Measurements from ENCODE around the gene ABHD4. TPM values are rescaled to one million over a fixed set of nuclear protein-coding genes. Genes with fewer than 3 reads are reported as not detected.

ABHD4 gene
- total and polyA plus RNA-seq, 2 of the 4 experiments (the other 2 are of a cell fraction) = 5.0 to 22.0 TPM

DNA sequence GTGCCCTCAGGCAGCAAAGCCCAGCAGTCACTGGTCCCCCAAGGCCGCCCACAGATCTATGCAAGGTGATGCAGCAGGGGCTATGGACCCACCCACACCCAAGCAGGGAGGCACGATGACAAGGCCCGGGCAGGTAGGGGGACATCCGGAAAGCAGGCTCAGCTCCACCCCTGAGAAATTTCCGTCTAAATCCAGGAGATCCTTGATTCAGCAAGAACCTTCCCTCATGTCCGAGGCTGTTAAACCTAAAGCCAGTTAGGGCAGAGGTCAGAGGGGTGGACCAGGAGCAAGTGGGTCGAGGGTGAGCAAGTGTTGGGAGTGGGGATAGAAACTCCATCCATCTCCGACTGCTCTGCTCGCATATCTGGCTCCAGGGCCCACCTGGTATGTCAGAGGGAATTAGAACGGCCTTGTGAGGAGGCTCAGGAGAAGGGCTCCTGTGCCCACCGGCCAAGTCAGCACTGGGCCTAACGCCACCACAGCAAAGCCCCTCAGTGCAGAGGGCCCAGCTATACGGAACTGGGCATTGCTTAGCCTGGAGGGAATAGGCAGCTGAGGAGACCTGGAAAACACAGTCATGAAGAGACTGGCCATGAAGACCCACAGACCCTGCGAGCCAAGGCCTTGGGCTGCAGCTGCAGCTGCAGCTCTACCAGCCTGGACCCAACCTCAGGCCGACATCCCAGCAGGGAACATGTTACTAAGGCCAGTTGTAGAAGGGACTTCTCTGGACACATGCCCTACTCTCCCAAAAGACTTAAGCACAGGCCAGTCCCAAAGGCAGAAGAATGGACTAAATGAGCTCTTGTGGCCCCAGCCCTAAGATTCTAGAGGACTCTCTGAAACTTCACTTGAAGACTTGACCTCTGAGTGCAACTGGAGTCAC lies 43.4 kb upstream of the ABHD4 start:
- no peaks in the 10 kb centered on the region for H3K27me3 ChIP-seq (ENCODE audit: control insufficient read depth, insufficient read depth, low read length)
- H3K14ac ChIP-seq (replicated peaks; ENCODE audit: low read depth, low read length) = no peak overlapping the region
- H2AK9ac ChIP-seq (replicated peaks; ENCODE audit: low read depth, low read length, poor library complexity) = peak overlapping the region; percentile 60
- H3K79me1 ChIP-seq (ENCODE audit: low read depth in 1 of 2, low read length in 2 of 2) = no peaks in the 10 kb centered on the region
- H3K9ac ChIP-seq (ENCODE audit: low read depth, low read length) = no peak overlapping the region
- no TSS peak for BruUV-seq (replicated peaks)
- H2BK120ac ChIP-seq (ENCODE audit: low read depth, low read length) = no peak overlapping the region
- no peak overlapping the region for H3K23ac ChIP-seq (ENCODE audit: low read depth, low read length)
- H2BK15ac ChIP-seq (ENCODE audit: low read depth, low read length) = no peak overlapping the region
- no peaks in the 10 kb centered on the region for H3K36me3 ChIP-seq (ENCODE audit: control insufficient read depth, insufficient read depth, low read length)
- no peak overlapping the region for H2AFZ ChIP-seq (replicated peaks; ENCODE audit: low read length, poor library complexity)
- H3K4ac ChIP-seq (ENCODE audit: low read depth, low read length) = peak overlapping the region; percentile 43
- no peak overlapping the region; the same call in 1 of the 2 replicates for H2AK5ac ChIP-seq (ENCODE audit: low read depth, low read length)
- H3K9me1 ChIP-seq (ENCODE audit: insufficient read depth, low read length) = peaks cover 21% of the 10 kb centered on the region
- H3K9me3 ChIP-seq (ENCODE audit: control insufficient read depth, insufficient read depth, low read length) = no peaks in the 10 kb centered on the region
- H4K20me1 ChIP-seq (ENCODE audit: insufficient read depth, low read length) = no peaks in the 10 kb centered on the region
- H3K18ac ChIP-seq (ENCODE audit: low read depth, low read length) = no peak overlapping the region
- no peak for ATAC-seq (ENCODE audit: low read depth)
- dilution Hi-C loops (cut with HindIII; ENCODE audit: low sequenced_read_pairs, unreplicated experiment) (no loop called here), intact Hi-C loops (cut with micrococcal nuclease) (loop anchor here (5.0 to 10.0 kb wide), 4 partner anchors 213 to 750 kb away; partner anchors contain the start of genes BCL2L2, MMP14, OXA1L and PPP1R3E), in situ Hi-C loops (cut with MboI; ENCODE audit: low sequenced_read_pairs) (loop anchor here (5.0 to 10.0 kb wide), 4 partner anchors 162 to 510 kb away; partner anchors contain the start of gene OXA1L)
- TF ChIP-seq FOS (IDR thresholded peaks at IDR 0.05; ENCODE audit: low read depth, low read length) (no peak), RFX5 (IDR thresholded peaks at IDR 0.05; ENCODE audit: low read depth, low read length) (no peak), BHLHE40 (IDR thresholded peaks at IDR 0.05; ENCODE audit: low read depth, low read length) (no peak), ELK1 (IDR thresholded peaks at IDR 0.05; ENCODE audit: borderline replicate concordance, low read depth, low read length) (no peak), MXI1 (IDR thresholded peaks at IDR 0.05; ENCODE audit: borderline replicate concordance, low read depth, low read length) (no peak), MAFK (IDR thresholded peaks at IDR 0.05; ENCODE audit: low read depth, low read length) (no peak)
- TF ChIP-seq, protein P1, sequence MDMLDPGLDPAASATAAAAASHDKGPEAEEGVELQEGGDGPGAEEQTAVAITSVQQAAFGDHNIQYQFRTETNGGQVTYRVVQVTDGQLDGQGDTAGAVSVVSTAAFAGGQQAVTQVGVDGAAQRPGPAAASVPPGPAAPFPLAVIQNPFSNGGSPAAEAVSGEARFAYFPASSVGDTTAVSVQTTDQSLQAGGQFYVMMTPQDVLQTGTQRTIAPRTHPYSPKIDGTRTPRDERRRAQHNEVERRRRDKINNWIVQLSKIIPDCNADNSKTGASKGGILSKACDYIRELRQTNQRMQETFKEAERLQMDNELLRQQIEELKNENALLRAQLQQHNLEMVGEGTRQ (IDR thresholded peaks at IDR 0.05; ENCODE audit: low read depth, low read length) = no peak
- TF ChIP-seq, protein P2, sequence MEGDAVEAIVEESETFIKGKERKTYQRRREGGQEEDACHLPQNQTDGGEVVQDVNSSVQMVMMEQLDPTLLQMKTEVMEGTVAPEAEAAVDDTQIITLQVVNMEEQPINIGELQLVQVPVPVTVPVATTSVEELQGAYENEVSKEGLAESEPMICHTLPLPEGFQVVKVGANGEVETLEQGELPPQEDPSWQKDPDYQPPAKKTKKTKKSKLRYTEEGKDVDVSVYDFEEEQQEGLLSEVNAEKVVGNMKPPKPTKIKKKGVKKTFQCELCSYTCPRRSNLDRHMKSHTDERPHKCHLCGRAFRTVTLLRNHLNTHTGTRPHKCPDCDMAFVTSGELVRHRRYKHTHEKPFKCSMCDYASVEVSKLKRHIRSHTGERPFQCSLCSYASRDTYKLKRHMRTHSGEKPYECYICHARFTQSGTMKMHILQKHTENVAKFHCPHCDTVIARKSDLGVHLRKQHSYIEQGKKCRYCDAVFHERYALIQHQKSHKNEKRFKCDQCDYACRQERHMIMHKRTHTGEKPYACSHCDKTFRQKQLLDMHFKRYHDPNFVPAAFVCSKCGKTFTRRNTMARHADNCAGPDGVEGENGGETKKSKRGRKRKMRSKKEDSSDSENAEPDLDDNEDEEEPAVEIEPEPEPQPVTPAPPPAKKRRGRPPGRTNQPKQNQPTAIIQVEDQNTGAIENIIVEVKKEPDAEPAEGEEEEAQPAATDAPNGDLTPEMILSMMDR (conservative IDR thresholded peaks at IDR 0.05; ENCODE audit: low read depth, low read length) = no peak
- no peak overlapping the region for H3K56ac ChIP-seq (ENCODE audit: extremely low read depth, insufficient read depth, low read length)
- ChIA-PET CTCF (interaction anchor here (0.5 kb wide), 1 partner anchor 439 kb away, joined by 3 read pairs; no protein-coding TSS in a partner anchor), POLR2A (ENCODE audit: unreplicated experiment) (no interaction called here)
- H3K4me1 ChIP-seq (ENCODE audit: control insufficient read depth, insufficient read depth, low read length) = peaks cover 26% of the 10 kb centered on the region
- DNase-seq = no peak
- no peak overlapping the region for H4K5ac ChIP-seq (ENCODE audit: low read depth, low read length)
- no peak overlapping the region for H3K27ac ChIP-seq (ENCODE audit: insufficient read depth, low read length)
- no peak overlapping the region for H4K8ac ChIP-seq (ENCODE audit: low read depth in 2 of 2, low read length in 2 of 2)
- H3K4me2 ChIP-seq (ENCODE audit: low read depth, low read length) = no peak overlapping the region
- no peak overlapping the region for H3K4me3 ChIP-seq (ENCODE audit: insufficient read depth, low read depth, low read length)
- H2BK20ac ChIP-seq (ENCODE audit: low read depth, low read length) = no peak overlapping the region
- WGBS, 2 experiments (ENCODE audit: extremely low coverage in 2 of 2, insufficient read length in 1 of 2) = 98% methylated on average over 7 of the region's 15 CpGs; no CpG with 5 or more reads in 1 of the 2 experiments
- H2BK5ac ChIP-seq (ENCODE audit: low read depth, low read length, poor library complexity, severe bottlenecking) = no peak overlapping the region
- peak overlapping the region; percentile 17; the same call in 1 of the 2 replicates for H4K91ac ChIP-seq (ENCODE audit: insufficient read depth, low read depth, low read length)
